H9 (cell line): ENCODE data around the gene TRIB2. TPM values are rescaled to one million over a fixed set of nuclear protein-coding genes. Genes with fewer than 3 reads are reported as not detected.

Experiments
- DNase-seq: peaks from one replicate; pipeline ENCODE4 v3.0.0-alpha.2; 2017
- H2AFZ ChIP-seq: one replicate; pipeline ENCODE4 v1.6.1; 2013; ENCODE audit warnings: mild to moderate bottlenecking, low read length, control low read depth, moderate library complexity
- H2AK5ac ChIP-seq: 2 replicates; pipeline ENCODE4 v1.6.1; 2013; ENCODE audit warnings: low read length, control low read depth, mixed read lengths; ENCODE audit not compliant: insufficient read length
- H2BK120ac ChIP-seq: one replicate; pipeline ENCODE4 v1.6.1; 2013; ENCODE audit warnings: low read depth, mild to moderate bottlenecking, low read length, control low read depth, inconsistent platforms; ENCODE audit not compliant: poor library complexity, severe bottlenecking
- H2BK12ac ChIP-seq: 2 replicates; pipeline ENCODE4 v1.6.1; 2013; ENCODE audit warnings: low read length, control low read depth, mixed read lengths, low read depth; ENCODE audit not compliant: insufficient read length
- H2BK15ac ChIP-seq: 2 replicates; pipeline ENCODE4 v1.6.1; 2013; ENCODE audit warnings: low read depth, low read length, control low read depth
- H2BK20ac ChIP-seq: one replicate; pipeline ENCODE4 v1.6.1; 2013; ENCODE audit warnings: low read depth, mild to moderate bottlenecking, low read length, control low read depth, inconsistent platforms; ENCODE audit not compliant: poor library complexity, severe bottlenecking
- H2BK5ac ChIP-seq: 2 replicates; pipeline ENCODE4 v1.6.1; 2013; ENCODE audit warnings: low read length, control low read depth, mixed read lengths; ENCODE audit not compliant: insufficient read length
- H3K14ac ChIP-seq: 2 replicates; pipeline ENCODE4 v1.6.1; 2013; ENCODE audit warnings: low read length, control low read depth; ENCODE audit not compliant: insufficient read depth
- H3K18ac ChIP-seq: 2 replicates; pipeline ENCODE4 v1.6.1; 2013; ENCODE audit warnings: low read depth, mild to moderate bottlenecking, mixed read lengths, low read length, control low read depth; ENCODE audit not compliant: insufficient read length
- H3K23ac ChIP-seq: 2 replicates; pipeline ENCODE4 v1.6.1; 2013; ENCODE audit warnings: low read length, control low read depth, mixed read lengths, low read depth; ENCODE audit not compliant: insufficient read length
- H3K23me2 ChIP-seq: 2 replicates; pipeline ENCODE4 v1.6.1; 2013; ENCODE audit warnings: low read depth, mild to moderate bottlenecking, mixed read lengths, low read length, control low read depth; ENCODE audit not compliant: insufficient read length, poor library complexity, severe bottlenecking
- H3K27ac ChIP-seq: 2 replicates; pipeline ENCODE4 v1.5.1; 2013; ENCODE audit warnings: low read length, control low read depth, mixed read lengths, low read depth; ENCODE audit not compliant: insufficient read length
- H3K27me3 ChIP-seq: 2 replicates; pipeline ENCODE4 v1.6.1; 2013; ENCODE audit warnings: low read length, control low read depth, inconsistent platforms; ENCODE audit not compliant: insufficient read depth
- H3K4ac ChIP-seq: 2 replicates; pipeline ENCODE4 v1.6.1; 2013; ENCODE audit warnings: low read depth, mild to moderate bottlenecking, control low read depth, inconsistent platforms, low read length, moderate library complexity
- H3K4me1 ChIP-seq: 2 replicates; pipeline ENCODE4 v1.6.1; 2013; ENCODE audit warnings: low read length, control low read depth, inconsistent platforms; ENCODE audit not compliant: insufficient read depth
- H3K4me2 ChIP-seq: 2 replicates; pipeline ENCODE4 v1.6.1; 2013; ENCODE audit warnings: low read length, control low read depth, mixed read lengths; ENCODE audit not compliant: insufficient read length, insufficient read depth
- H3K56ac ChIP-seq: 2 replicates; pipeline ENCODE4 v1.6.1; 2013; ENCODE audit warnings: low read depth, mild to moderate bottlenecking, mixed read lengths, low read length, control low read depth; ENCODE audit not compliant: insufficient read length
- H3K79me1 ChIP-seq: 2 replicates; pipeline ENCODE4 v1.6.1; 2013; ENCODE audit warnings: low read depth, mild to moderate bottlenecking, moderate library complexity, low read length, control low read depth, inconsistent platforms; ENCODE audit not compliant: insufficient read depth, poor library complexity, severe bottlenecking
- H3K79me2 ChIP-seq: 2 replicates; pipeline ENCODE4 v1.6.1; 2013; ENCODE audit warnings: low read length, control low read depth, inconsistent platforms; ENCODE audit not compliant: insufficient read depth
- H3K9ac ChIP-seq: 2 replicates; pipeline ENCODE4 v1.6.1; 2013; ENCODE audit warnings: low read length, control low read depth, mixed read lengths; ENCODE audit not compliant: insufficient read length; ENCODE audit errors: extremely low read depth
- H3K9me3 ChIP-seq: one replicate; pipeline ENCODE4 v1.6.1; 2013; ENCODE audit warnings: low read depth, low read length, inconsistent platforms; ENCODE audit not compliant: control insufficient read depth
- H3T11ph ChIP-seq: one replicate; pipeline ENCODE4 v1.6.1; 2013; ENCODE audit warnings: mild to moderate bottlenecking, low read length, control low read depth, inconsistent platforms
- H4K20me1 ChIP-seq: one replicate; pipeline ENCODE4 v1.6.1; 2013; ENCODE audit not compliant: control insufficient read depth, insufficient read length, insufficient read depth
- H4K5ac ChIP-seq: 2 replicates; pipeline ENCODE4 v1.6.1; 2013; ENCODE audit warnings: low read depth, mild to moderate bottlenecking, mixed read lengths, low read length, control low read depth; ENCODE audit not compliant: insufficient read length
- H4K8ac ChIP-seq: replicated peaks from 2 replicates; pipeline ENCODE4 v1.6.1; 2013; ENCODE audit warnings: low read length, control low read depth, mixed read lengths, low read depth; ENCODE audit not compliant: insufficient read length
- H4K91ac ChIP-seq: 2 replicates; pipeline ENCODE4 v1.6.1; 2013; ENCODE audit warnings: low read depth, mild to moderate bottlenecking, moderate library complexity, mixed read lengths, low read length, control low read depth; ENCODE audit not compliant: insufficient read length
- H3K27ac Mint-ChIP-seq, 3 experiments: 2 replicates in 2 of 3; 3 replicates in 1 of 3; pipeline ENCODE4 v1.8.0; 2020 to 2021; ENCODE audit warnings: mixed read lengths in 3 of 3, mild to moderate bottlenecking in 1 of 3, moderate library complexity in 1 of 3
- H3K27me3 Mint-ChIP-seq: 2 replicates; pipeline ENCODE4 v1.8.0; 2021; ENCODE audit warnings: low read depth, mild to moderate bottlenecking, moderate library complexity, mixed read lengths
- H3K36me3 Mint-ChIP-seq, 3 experiments: 2 replicates in 2 of 3; 3 replicates in 1 of 3; pipeline ENCODE4 v1.8.0; 2020 to 2021; ENCODE audit warnings: low read depth in 3 of 3, mixed read lengths in 3 of 3; ENCODE audit not compliant: insufficient read depth in 1 of 3
- H3K4me1 Mint-ChIP-seq, 2 experiments: 2 replicates each; pipeline ENCODE4 v1.8.0; 2020; ENCODE audit warnings: mixed read lengths in 2 of 2
- H3K4me3 Mint-ChIP-seq, 2 experiments: 2 replicates in 1 of 2; 3 replicates in 1 of 2; pipeline ENCODE4 v1.8.0; 2020 to 2021; ENCODE audit warnings: mild to moderate bottlenecking in 2 of 2, mixed read lengths in 2 of 2, moderate library complexity in 1 of 2
- H3K9me3 Mint-ChIP-seq, 2 experiments: 2 replicates in 1 of 2; 3 replicates in 1 of 2; pipeline ENCODE4 v1.8.0; 2020; ENCODE audit warnings: mild to moderate bottlenecking in 2 of 2, mixed read lengths in 2 of 2, moderate library complexity in 1 of 2
- WGBS: extraction: QIAGEN DNeasy Blood & Tissue Kit; methylation state at CpG from one replicate; pipeline ENCODE4 v1.1.7; 2013; ENCODE audit warnings: missing lambda C conversion rate, low lambda C conversion rate, mixed read lengths; ENCODE audit not compliant: insufficient read length; ENCODE audit errors: extremely low coverage; 5-methylcytosine and 5-hydroxymethylcytosine counted together
- total RNA-seq: library from RNA; stranded (reverse); gene quantifications from 2 replicates; pipeline ENCODE4 v1.2.1, GENCODE V29; 2021
- TF ChIP-seq, protein P1 (sequence below): fragments of 200-600 bp; sonication (generic); conservative IDR thresholded peaks from 3 replicates; pipeline ENCODE4 v1.8.0; 2021; ENCODE audit warnings: antibody characterized with exemption, mild to moderate bottlenecking

Gene TRIB2
- total RNA-seq, 1 experiment from 2014 or later, result 41.9 TPM

DNA sequence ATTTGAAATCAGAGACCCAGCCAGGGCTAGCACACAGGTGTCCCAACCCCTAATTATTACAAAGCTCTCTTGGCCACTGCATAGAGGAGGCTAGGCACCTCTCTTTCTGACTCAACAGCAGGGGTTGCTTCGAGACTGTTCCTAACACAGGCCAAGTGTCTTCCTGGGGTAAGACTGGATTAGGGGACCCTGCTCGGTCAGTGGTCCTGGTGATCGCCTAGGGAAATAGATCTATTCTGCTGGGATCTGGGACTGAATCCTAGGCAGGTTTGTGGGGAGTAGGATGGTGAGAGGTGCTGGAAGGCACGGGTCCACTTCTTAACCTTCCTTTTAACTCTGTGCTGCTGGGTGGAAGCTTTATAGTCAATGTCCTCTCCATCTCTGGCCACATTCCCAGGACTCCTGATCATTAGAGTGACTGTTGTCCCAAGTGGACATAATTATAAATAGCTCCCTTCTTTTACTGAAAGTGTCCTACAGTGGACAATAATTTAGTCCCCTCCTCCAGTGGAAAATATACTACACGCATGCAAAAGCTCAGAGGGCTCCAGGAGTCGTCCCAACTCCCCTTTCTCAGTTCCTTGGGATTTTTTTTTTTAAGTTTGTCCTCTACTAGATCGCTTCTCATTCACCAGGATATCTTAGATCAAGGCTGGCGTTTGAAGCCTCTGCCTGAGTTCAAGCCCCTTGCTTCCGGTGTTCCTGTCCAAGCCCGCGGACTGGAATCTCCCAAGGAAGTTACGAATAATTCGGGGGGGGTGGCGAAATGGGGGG is 1.3 kb upstream of the TRIB2 start:
- Mint-ChIP-seq H3K27ac (peak overlapping the region in 1 of 3 experiments; percentile 91; a peak in 1 of 7 replicates), H3K9me3 (peaks cover 0 to 4% of the 10 kb centered on the region in 2 experiments; a peak in 2 of 5 replicates), H3K4me3 (peak overlapping the region; percentile 87 to 91), H3K36me3 (peaks cover 0 to 12% (median 0%) of the 10 kb centered on the region in 3 experiments; a peak in 3 of 7 replicates), H3K4me1 (peaks cover 33 to 39% of the 10 kb centered on the region in 2 experiments), H3K27me3 (peaks cover 6% of the 10 kb centered on the region)
- Histone ChIP-seq H3K23ac (no peak overlapping the region), H3K4me2 (peak overlapping the region; percentile 93), H3K23me2 (peaks cover 25% of the 10 kb centered on the region), H3K79me1 (no peaks in the 10 kb centered on the region), H3K9ac (no peak overlapping the region), H3K9me3 (no peaks in the 10 kb centered on the region), H3K18ac (no peak overlapping the region), H4K8ac (no peak overlapping the region), H2AFZ (no peak overlapping the region), H3K56ac (no peak overlapping the region), H4K5ac (no peak overlapping the region), H3K14ac (no peak overlapping the region), H2BK5ac (no peak overlapping the region), H3K27ac (no peak overlapping the region), H2AK5ac (no peak overlapping the region), H3K27me3 (no peaks in the 10 kb centered on the region), H3K4ac (no peak overlapping the region), H2BK20ac (no peak overlapping the region), H2BK120ac (no peak overlapping the region), H3K79me2 (peaks cover 25% of the 10 kb centered on the region; the same call in 1 of the 2 replicates), H2BK12ac (no peak overlapping the region), H4K91ac (no peak overlapping the region), H2BK15ac (no peak overlapping the region), H3K4me1 (peaks cover 7% of the 10 kb centered on the region), H3T11ph (no peak overlapping the region), H4K20me1 (no peaks in the 10 kb centered on the region)
- no CpG with 5 or more reads among the region's 14 CpGs for WGBS
- TF ChIP-seq, protein P1, sequence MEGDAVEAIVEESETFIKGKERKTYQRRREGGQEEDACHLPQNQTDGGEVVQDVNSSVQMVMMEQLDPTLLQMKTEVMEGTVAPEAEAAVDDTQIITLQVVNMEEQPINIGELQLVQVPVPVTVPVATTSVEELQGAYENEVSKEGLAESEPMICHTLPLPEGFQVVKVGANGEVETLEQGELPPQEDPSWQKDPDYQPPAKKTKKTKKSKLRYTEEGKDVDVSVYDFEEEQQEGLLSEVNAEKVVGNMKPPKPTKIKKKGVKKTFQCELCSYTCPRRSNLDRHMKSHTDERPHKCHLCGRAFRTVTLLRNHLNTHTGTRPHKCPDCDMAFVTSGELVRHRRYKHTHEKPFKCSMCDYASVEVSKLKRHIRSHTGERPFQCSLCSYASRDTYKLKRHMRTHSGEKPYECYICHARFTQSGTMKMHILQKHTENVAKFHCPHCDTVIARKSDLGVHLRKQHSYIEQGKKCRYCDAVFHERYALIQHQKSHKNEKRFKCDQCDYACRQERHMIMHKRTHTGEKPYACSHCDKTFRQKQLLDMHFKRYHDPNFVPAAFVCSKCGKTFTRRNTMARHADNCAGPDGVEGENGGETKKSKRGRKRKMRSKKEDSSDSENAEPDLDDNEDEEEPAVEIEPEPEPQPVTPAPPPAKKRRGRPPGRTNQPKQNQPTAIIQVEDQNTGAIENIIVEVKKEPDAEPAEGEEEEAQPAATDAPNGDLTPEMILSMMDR, result no peak
- no peak for DNase-seq
